ENCODE results near the gene NPTX1. TPM values are rescaled to one million over a fixed set of nuclear protein-coding genes. Genes with fewer than 3 reads are reported as not detected.

NPTX1 gene
- total RNA-seq, 1 donor from 2014 or later = not detected

DNA sequence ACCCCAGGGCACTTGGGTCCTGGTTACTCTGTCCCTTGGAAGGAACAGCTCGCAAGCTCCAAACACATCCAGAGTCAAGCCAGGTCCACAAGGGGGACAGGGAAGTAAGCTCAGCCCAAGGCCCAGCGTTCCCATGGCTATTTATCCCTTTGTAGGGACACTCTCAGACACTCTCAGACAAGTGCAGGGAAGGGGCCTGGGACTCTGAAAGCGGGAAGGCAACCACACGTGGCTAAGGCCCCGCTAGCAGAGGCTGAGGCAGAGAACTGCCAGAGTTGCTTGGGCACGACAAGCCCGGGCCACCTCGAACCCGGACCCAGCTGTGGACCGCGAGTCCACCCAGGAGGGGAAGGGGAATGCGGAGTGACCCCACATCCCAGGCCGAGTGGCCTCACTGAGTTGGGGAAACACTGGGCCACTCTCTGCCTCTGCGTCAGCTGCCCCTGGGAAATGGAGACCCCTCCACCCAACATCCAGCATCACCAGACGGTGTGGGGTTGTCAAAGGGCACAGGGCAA is 10.2 kb downstream of the NPTX1 start:
- no peak for DNase-seq (ENCODE audit: low spot score, unreplicated experiment)
- Mint-ChIP-seq H3K9me3 (ENCODE audit: low read depth) (no peaks in the 10 kb centered on the region), H3K27ac (no peak overlapping the region), H3K36me3 (ENCODE audit: insufficient read depth) (no peaks in the 10 kb centered on the region), H3K4me3 (ENCODE audit: low read depth) (no peak overlapping the region), H3K27me3 (peaks cover 56% of the 10 kb centered on the region), H3K4me1 (ENCODE audit: low read depth) (no peaks in the 10 kb centered on the region)
- TF ChIP-seq, protein P1, sequence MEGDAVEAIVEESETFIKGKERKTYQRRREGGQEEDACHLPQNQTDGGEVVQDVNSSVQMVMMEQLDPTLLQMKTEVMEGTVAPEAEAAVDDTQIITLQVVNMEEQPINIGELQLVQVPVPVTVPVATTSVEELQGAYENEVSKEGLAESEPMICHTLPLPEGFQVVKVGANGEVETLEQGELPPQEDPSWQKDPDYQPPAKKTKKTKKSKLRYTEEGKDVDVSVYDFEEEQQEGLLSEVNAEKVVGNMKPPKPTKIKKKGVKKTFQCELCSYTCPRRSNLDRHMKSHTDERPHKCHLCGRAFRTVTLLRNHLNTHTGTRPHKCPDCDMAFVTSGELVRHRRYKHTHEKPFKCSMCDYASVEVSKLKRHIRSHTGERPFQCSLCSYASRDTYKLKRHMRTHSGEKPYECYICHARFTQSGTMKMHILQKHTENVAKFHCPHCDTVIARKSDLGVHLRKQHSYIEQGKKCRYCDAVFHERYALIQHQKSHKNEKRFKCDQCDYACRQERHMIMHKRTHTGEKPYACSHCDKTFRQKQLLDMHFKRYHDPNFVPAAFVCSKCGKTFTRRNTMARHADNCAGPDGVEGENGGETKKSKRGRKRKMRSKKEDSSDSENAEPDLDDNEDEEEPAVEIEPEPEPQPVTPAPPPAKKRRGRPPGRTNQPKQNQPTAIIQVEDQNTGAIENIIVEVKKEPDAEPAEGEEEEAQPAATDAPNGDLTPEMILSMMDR (IDR thresholded peaks at IDR 0.05; ENCODE audit: unreplicated experiment) = no peak

DNA sequence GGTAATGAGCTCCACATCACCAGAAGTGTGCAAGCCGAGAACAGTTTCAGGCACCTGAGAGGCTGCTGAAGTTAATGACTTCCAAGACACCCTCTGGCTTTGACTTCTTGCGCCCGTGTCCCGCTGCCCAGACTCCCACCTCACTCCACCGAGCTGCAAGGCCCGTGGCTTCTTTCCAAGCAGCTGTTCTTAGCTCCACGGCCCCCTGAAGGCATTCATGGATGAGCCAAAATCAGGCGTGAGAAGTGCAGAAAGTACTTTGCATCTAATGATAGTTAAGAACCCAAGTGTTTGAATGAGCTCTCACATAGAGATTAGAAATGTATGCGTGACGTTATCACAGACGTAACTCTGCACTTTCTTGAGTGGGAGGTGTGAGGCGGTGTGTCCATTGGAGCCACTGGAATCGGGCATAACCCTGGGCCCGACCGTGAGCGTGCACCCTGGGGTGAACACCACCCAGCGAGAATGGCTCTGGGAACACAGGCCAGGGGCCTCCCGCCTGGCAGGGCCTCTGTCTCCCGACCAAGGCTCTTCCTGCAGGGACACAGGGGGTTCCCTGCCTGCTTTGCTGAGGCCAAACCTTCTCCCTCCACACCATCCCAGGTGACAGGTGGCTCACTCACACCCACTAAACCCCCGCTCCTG is 11.0 kb downstream of the NPTX1 start:
- Mint-ChIP-seq H3K27me3 (peaks cover 56% of the 10 kb centered on the region), H3K36me3 (ENCODE audit: insufficient read depth) (no peaks in the 10 kb centered on the region)

DNA sequence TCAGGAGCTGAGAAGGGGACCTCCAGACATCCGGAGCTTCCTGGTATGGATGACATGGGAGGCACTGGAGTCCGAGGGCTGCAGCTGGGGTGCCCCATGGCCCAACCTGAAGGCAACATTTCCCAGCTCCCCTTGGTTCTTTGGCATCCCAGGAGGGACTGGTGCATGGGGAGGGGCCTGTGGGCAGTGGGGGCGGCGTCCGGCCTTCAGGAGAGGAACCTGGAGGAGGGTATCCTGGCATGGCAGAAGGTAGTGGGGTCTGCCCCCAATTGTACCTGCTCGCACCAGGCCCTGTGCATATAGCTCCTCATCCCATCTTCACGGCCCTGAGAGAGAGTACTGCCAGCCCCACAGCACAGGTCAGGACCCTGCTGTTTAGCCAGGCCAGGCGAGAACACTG is 11.9 kb downstream of the NPTX1 start:
- H3K27me3 Mint-ChIP-seq = peaks cover 60% of the 10 kb centered on the region
- TF ChIP-seq, protein P1 (IDR thresholded peaks at IDR 0.05; ENCODE audit: unreplicated experiment) = no peak
- no peaks in the 10 kb centered on the region for H3K36me3 Mint-ChIP-seq (ENCODE audit: insufficient read depth)
- no peaks in the 10 kb centered on the region for H3K9me3 Mint-ChIP-seq (ENCODE audit: low read depth)
- no peak for DNase-seq (ENCODE audit: low spot score, unreplicated experiment)
- H3K4me3 Mint-ChIP-seq (ENCODE audit: low read depth) = no peak overlapping the region
- H3K27ac Mint-ChIP-seq = no peak overlapping the region
- H3K4me1 Mint-ChIP-seq (ENCODE audit: low read depth) = no peaks in the 10 kb centered on the region

More for the DNA sequence above, 11.0 kb downstream of the NPTX1 start:
- Mint-ChIP-seq H3K27ac (no peak overlapping the region), H3K4me1 (ENCODE audit: low read depth) (no peaks in the 10 kb centered on the region), H3K9me3 (ENCODE audit: low read depth) (no peaks in the 10 kb centered on the region), H3K4me3 (ENCODE audit: low read depth) (no peak overlapping the region)
- DNase-seq (ENCODE audit: low spot score, unreplicated experiment) = no peak
- TF ChIP-seq, protein P1 (IDR thresholded peaks at IDR 0.05; ENCODE audit: unreplicated experiment) = no peak

DNA sequence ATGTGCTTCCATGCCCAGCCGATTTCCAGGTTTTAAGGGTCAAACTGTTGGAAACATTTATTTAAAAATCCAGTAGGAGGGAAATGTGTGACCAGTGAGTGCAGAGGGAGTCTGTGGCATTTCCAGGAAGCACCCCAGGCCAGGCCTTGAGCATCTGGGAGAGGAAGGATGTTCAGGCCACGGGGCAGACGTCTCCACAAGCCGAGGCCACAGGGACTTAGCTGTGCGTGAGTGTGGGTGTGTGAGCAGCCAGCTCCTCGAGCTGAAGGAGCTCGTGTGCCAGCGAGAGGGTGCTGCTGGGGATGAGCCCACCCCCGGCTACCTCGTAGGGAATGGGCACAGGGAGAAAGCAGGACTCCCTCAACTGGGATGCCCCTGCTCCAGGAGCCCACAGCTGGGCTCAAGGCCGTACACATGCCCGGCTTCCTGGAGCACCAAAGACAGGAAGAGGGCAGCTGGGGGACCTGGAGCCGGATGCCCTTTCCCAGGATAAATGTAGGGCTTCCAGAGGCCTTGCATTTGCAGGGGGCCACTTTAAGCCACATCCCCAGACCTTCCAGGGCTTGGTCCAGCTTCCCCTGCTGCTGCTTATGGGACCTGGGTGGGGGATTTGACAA is 12.5 kb downstream of the NPTX1 start:
- Mint-ChIP-seq H3K36me3 (ENCODE audit: insufficient read depth) (no peaks in the 10 kb centered on the region), H3K4me3 (ENCODE audit: low read depth) (no peak overlapping the region), H3K9me3 (ENCODE audit: low read depth) (no peaks in the 10 kb centered on the region), H3K4me1 (ENCODE audit: low read depth) (no peaks in the 10 kb centered on the region), H3K27ac (no peak overlapping the region), H3K27me3 (peaks cover 60% of the 10 kb centered on the region)
- TF ChIP-seq, protein P1 (IDR thresholded peaks at IDR 0.05; ENCODE audit: unreplicated experiment) = no peak
- no peak for DNase-seq (ENCODE audit: low spot score, unreplicated experiment)

DNA sequence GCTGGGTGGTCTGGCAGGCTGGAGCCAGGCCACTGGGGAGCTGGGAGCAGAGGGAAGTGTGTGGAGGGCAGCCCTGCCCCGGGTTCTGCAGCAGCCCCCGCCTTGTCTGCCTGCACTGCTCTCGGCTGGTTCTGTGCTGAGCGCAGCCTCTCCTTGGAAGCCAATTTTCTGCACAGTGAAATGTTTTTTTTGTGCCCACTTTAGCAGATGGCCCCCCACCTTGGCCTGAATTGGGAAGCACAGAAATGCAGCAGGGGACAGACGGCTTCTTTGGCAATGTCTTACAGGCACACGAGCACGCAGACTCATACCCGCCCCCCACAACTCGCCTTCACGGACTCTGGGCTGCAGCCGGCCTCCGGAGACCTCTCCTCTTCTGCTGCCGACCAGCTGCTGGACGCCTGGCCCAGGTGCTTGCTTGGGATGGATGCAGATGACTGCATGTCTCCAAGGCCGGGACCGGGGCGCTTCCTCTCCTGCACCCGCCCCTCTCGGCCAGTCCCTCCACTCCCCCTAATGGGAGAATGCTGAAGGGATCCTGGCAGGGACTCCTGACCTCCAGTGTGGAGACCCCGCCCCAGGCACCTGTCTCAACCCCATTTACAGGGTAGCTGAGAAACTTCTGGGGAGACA is 14.8 kb downstream of the NPTX1 start:
- no peak overlapping the region for H3K4me3 Mint-ChIP-seq (ENCODE audit: low read depth)
- TF ChIP-seq, protein P1 (IDR thresholded peaks at IDR 0.05; ENCODE audit: unreplicated experiment) = no peak
- H3K9me3 Mint-ChIP-seq (ENCODE audit: low read depth) = no peaks in the 10 kb centered on the region
- DNase-seq (ENCODE audit: low spot score, unreplicated experiment) = no peak
- H3K4me1 Mint-ChIP-seq (ENCODE audit: low read depth) = no peaks in the 10 kb centered on the region
- H3K27me3 Mint-ChIP-seq = peaks cover 58% of the 10 kb centered on the region
- H3K27ac Mint-ChIP-seq = no peak overlapping the region
- H3K36me3 Mint-ChIP-seq (ENCODE audit: insufficient read depth) = no peaks in the 10 kb centered on the region

Measured in progenitor cell of endocrine pancreas (in vitro differentiated cells).